HepG2 (cell line): Measurements from ENCODE around the gene MPP3. TPM values are rescaled to one million over a fixed set of nuclear protein-coding genes. Genes with fewer than 3 reads are reported as not detected.

Experiments used
- AGO1 ChIP-seq: fragments of 200-400 bp; formaldehyde crosslinking; IDR thresholded peaks from 2 replicates; pipeline ENCODE4 v1.6.1; 2017; ENCODE audit warnings: mild to moderate bottlenecking, low read depth, low read length, moderate library complexity; ENCODE audit not compliant: poor library complexity, severe bottlenecking
- ATF7-NPFF ChIP-seq: sonication (generic); formaldehyde crosslinking; IDR thresholded peaks from 2 replicates; pipeline ENCODE4 v1.8.1; 2023; ENCODE audit warnings: mild to moderate bottlenecking, low read depth, missing genetic modification reagents, moderate library complexity
- HNF4A ChIP-seq: sonication (generic); formaldehyde crosslinking; IDR thresholded peaks from 2 replicates; pipeline ENCODE4 v1.4.0; 2020; ENCODE audit warnings: missing genetic modification reagents
- HOXA3 ChIP-seq: sonication (generic); formaldehyde crosslinking; IDR thresholded peaks from 2 replicates; pipeline ENCODE4 v1.5.0; 2020; ENCODE audit warnings: missing genetic modification reagents
- JUNB ChIP-seq: sonication (generic); formaldehyde crosslinking; IDR thresholded peaks from 2 replicates; pipeline ENCODE4 v1.8.0; 2022; ENCODE audit warnings: missing genetic modification reagents, mild to moderate bottlenecking, borderline replicate concordance
- KDM5A ChIP-seq: fragments of 200-600 bp; sonication (generic); IDR thresholded peaks from 2 replicates; pipeline ENCODE4 v1.7.0; 2018; ENCODE audit warnings: antibody characterized with exemption, mild to moderate bottlenecking, low read length, borderline replicate concordance
- MAF1 ChIP-seq: sonication (generic); formaldehyde crosslinking; IDR thresholded peaks from 2 replicates; pipeline ENCODE4 v1.5.0; 2020; ENCODE audit warnings: missing genetic modification reagents, borderline replicate concordance
- MAFG ChIP-seq: sonication (generic); formaldehyde crosslinking; IDR thresholded peaks from 2 replicates; pipeline ENCODE4 v1.5.1; 2020; ENCODE audit warnings: mild to moderate bottlenecking, missing genetic modification reagents
- PCBP1 ChIP-seq: fragments of 200-400 bp; formaldehyde crosslinking; IDR thresholded peaks from 2 replicates; pipeline ENCODE4 v1.6.1; 2017; ENCODE audit warnings: mild to moderate bottlenecking, low read depth, low read length, borderline replicate concordance
- POGZ ChIP-seq: sonication (generic); formaldehyde crosslinking; IDR thresholded peaks from 2 replicates; pipeline ENCODE4 v1.4.0; 2020; ENCODE audit warnings: mild to moderate bottlenecking, missing genetic modification reagents
- PRPF4 ChIP-seq: fragments of 200-400 bp; formaldehyde crosslinking; IDR thresholded peaks from 2 replicates; pipeline ENCODE4 v1.6.1; 2016; ENCODE audit warnings: low read length, low read depth; ENCODE audit not compliant: poor library complexity, severe bottlenecking
- ZBTB7B ChIP-seq: sonication (generic); formaldehyde crosslinking; IDR thresholded peaks from 2 replicates; pipeline ENCODE4 v1.4.0; 2020; ENCODE audit warnings: missing genetic modification reagents
- ZNF225 ChIP-seq: sonication (generic); formaldehyde crosslinking; IDR thresholded peaks from 2 replicates; pipeline ENCODE4 v1.4.0; 2020; ENCODE audit warnings: mild to moderate bottlenecking, missing genetic modification reagents
- ZNF234 ChIP-seq: sonication (generic); formaldehyde crosslinking; conservative IDR thresholded peaks from 2 replicates; pipeline ENCODE4 v1.5.1; 2020; ENCODE audit warnings: mild to moderate bottlenecking, missing genetic modification reagents
- ZNF572 ChIP-seq: sonication (generic); formaldehyde crosslinking; IDR thresholded peaks from 2 replicates; pipeline ENCODE4 v1.5.1; 2020; ENCODE audit warnings: mild to moderate bottlenecking, missing genetic modification reagents
- polyA plus RNA-seq, 8 experiments: library from polyadenylated mRNA; depleted of rRNA in 3 of 8; stranded (reverse) in 7 of 8; unstranded in 1 of 8; fragments of >200 nt; fragmentation: Illumina TruSeq in 4 of 8; extraction: Trizol in 4 of 8; gene quantifications; 2 replicates each; pipeline versions ENCODE4 v1.2.1 to v1.2.3, GENCODE V29; 2011 to 2016; ENCODE audit warnings: low read depth in 4 of 8, missing spikeins in 1 of 8, mixed read lengths in 1 of 8; ENCODE audit not compliant: insufficient read depth in 1 of 8
- total RNA-seq, 5 experiments: library from RNA; depleted of rRNA; stranded (reverse); fragments of >200 nt; fragmentation: Illumina TruSeq; extraction: Trizol; gene quantifications; 2 replicates each; pipeline ENCODE4 v1.2.3, GENCODE V29; 2016; ENCODE audit warnings: low read depth in 1 of 5
- TF ChIP-seq, protein P1 (sequence below): sonication (generic); formaldehyde crosslinking; IDR thresholded peaks from 2 replicates; pipeline ENCODE4 v1.8.1; 2023; ENCODE audit warnings: missing genetic modification reagents, mild to moderate bottlenecking, borderline replicate concordance
- TF ChIP-seq, protein P2 (sequence below): sonication (generic); formaldehyde crosslinking; IDR thresholded peaks from 2 replicates; pipeline ENCODE4 v1.4.0; 2020; ENCODE audit warnings: missing genetic modification reagents, borderline replicate concordance
- TF ChIP-seq, protein P3 (sequence below): IDR thresholded peaks from 2 replicates; pipeline ENCODE4 v1.6.1; 2016; ENCODE audit warnings: missing compliant biosample characterization, missing genetic modification reagents, borderline replicate concordance
- TF ChIP-seq, protein P4 (sequence below): IDR thresholded peaks from 2 replicates; pipeline ENCODE4 v1.6.1; 2016; ENCODE audit warnings: missing genetic modification reagents, missing compliant biosample characterization

The MPP3 gene
- total and polyA plus RNA-seq, 2 of the 13 experiments (the other 11 are each of a cell fraction or from before 2014, with no cell fraction given) = 0.91 to 1.8 TPM

GRCh38 chr17:43755389-43755875, 77.5 kb downstream of the MPP3 start (continued):
- TF ChIP-seq, protein P1, sequence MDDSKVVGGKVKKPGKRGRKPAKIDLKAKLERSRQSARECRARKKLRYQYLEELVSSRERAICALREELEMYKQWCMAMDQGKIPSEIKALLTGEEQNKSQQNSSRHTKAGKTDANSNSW (CRISPR knock-in tag) = no peak
- TF ChIP-seq JUNB = no peak
- no peak for TF ChIP-seq AGO1
- TF ChIP-seq ZNF572 = no peak
- TF ChIP-seq, protein P2, sequence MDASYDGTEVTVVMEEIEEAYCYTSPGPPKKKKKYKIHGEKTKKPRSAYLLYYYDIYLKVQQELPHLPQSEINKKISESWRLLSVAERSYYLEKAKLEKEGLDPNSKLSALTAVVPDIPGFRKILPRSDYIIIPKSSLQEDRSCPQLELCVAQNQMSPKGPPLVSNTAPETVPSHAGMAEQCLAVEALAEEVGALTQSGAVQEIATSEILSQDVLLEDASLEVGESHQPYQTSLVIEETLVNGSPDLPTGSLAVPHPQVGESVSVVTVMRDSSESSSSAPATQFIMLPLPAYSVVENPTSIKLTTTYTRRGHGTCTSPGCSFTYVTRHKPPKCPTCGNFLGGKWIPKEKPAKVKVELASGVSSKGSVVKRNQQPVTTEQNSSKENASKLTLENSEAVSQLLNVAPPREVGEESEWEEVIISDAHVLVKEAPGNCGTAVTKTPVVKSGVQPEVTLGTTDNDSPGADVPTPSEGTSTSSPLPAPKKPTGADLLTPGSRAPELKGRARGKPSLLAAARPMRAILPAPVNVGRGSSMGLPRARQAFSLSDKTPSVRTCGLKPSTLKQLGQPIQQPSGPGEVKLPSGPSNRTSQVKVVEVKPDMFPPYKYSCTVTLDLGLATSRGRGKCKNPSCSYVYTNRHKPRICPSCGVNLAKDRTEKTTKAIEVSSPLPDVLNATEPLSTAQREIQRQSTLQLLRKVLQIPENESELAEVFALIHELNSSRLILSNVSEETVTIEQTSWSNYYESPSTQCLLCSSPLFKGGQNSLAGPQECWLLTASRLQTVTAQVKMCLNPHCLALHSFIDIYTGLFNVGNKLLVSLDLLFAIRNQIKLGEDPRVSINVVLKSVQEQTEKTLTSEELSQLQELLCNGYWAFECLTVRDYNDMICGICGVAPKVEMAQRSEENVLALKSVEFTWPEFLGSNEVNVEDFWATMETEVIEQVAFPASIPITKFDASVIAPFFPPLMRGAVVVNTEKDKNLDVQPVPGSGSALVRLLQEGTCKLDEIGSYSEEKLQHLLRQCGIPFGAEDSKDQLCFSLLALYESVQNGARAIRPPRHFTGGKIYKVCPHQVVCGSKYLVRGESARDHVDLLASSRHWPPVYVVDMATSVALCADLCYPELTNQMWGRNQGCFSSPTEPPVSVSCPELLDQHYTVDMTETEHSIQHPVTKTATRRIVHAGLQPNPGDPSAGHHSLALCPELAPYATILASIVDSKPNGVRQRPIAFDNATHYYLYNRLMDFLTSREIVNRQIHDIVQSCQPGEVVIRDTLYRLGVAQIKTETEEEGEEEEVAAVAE (CRISPR knock-in tag) = no peak
- TF ChIP-seq MAFG (CRISPR knock-in tag) = no peak
- no peak for TF ChIP-seq PRPF4
- TF ChIP-seq ZNF225 (CRISPR knock-in tag) = no peak; the same call in 1 of the 2 replicates
- TF ChIP-seq MAF1 (CRISPR knock-in tag) = no peak
- no peak for TF ChIP-seq PCBP1
- TF ChIP-seq ATF7-NPFF = peak; percentile 77; the same call in 1 of the 2 replicates
- TF ChIP-seq, protein P3, sequence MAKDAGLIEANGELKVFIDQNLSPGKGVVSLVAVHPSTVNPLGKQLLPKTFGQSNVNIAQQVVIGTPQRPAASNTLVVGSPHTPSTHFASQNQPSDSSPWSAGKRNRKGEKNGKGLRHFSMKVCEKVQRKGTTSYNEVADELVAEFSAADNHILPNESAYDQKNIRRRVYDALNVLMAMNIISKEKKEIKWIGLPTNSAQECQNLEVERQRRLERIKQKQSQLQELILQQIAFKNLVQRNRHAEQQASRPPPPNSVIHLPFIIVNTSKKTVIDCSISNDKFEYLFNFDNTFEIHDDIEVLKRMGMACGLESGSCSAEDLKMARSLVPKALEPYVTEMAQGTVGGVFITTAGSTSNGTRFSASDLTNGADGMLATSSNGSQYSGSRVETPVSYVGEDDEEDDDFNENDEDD (CRISPR knock-in tag) = peak; percentile 56; the same call in 1 of the 2 replicates
- TF ChIP-seq KDM5A = no peak
- TF ChIP-seq, protein P4, sequence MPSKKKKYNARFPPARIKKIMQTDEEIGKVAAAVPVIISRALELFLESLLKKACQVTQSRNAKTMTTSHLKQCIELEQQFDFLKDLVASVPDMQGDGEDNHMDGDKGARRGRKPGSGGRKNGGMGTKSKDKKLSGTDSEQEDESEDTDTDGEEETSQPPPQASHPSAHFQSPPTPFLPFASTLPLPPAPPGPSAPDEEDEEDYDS (CRISPR knock-in tag) = no peak
- 0 out of 2 replicates have a peak, but pooled peaks have one; percentile 28 for TF ChIP-seq HOXA3 (CRISPR knock-in tag)
- TF ChIP-seq ZNF234 = no peak
- no peak for TF ChIP-seq POGZ (CRISPR knock-in tag)
- TF ChIP-seq ZBTB7B (CRISPR knock-in tag) = no peak
- TF ChIP-seq HNF4A (CRISPR knock-in tag) = no peak
